GM19193 (cell line): ENCODE results near the gene S1PR1.

Experiments used
- POLR2A ChIP-seq: IDR thresholded peaks from 4 replicates; pipeline ENCODE4 v1.6.1; 2011; ENCODE audit not compliant: insufficient read depth, insufficient read length; ENCODE audit errors: extremely low read depth

The S1PR1 gene

GRCh38 chr1:101239095-101240040, 2.5 kb downstream of the S1PR1 start:
- peak; percentile 14 for TF ChIP-seq POLR2A

GRCh38 chr1:101240041-101240430, 3.2 kb downstream of the S1PR1 start:
- TF ChIP-seq POLR2A = peak; percentile 15

DNA sequence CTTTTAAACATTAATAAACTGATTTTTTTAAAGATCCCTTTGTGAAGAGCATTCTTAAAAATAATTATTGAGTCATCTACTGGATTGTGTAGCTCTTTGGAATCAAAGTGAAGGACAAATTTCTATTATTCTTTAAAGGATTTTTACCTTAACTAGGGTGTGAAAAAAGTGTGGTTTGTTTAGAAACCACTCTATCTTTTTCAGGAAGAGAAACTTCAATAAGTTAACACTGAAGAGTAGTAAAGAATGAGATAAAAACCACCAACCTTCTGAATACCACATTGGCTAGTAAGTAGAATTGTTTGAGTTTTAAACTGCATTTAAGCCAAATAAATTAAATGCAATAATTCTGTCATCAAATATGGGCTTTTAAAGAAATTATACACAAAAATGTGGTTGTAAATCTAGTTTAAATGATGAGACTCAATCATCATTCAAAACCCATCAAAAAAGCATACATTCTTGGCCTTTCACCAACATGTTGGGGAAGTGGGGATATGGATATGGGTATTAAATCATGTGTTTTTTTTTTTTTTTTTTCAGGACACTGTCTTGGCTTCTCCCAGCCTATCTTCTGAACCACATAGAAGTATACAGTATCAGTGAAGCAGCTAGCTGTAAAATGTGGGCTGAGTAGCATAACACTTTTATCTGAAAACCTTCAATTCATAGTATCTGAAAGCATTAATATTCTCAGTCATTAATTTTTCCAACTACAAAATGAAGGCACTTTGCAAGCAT, 4.8 kb downstream of the S1PR1 start:
- no peak for TF ChIP-seq POLR2A

DNA sequence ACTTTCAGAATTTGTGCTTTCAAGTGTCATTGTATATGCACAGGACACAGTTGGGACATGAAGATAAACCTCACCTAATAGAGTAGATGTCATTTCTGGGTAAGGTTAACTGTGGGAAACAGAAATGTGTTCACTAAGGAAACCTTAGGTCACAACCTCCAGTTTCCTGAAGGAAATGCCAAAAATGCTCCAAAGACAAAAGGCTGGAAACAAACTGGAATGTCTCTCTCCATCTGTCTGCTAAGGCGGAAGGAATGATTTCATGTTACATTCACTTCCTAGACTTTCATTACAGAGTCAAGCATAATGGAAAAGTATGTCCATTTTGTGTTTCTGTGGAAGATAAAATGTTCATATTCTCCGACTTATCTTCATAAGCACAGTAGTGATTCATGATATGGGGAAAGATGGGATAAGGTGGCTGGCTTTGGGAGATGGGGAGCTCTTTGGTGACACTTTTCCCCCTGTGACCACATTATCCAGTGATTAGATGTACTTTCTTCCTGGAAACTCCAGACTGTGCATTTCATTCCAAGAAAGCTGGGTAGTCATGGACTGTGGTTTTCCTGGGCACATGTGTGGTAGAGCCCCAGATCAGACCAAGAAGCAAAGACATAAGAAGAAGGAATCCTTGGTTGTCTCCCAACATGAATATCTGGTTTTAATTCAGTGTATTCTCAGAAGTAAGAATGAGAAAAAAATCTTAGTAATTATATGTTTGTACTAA, 5.7 kb downstream of the S1PR1 start:
- no peak for TF ChIP-seq POLR2A

- no peak for TF ChIP-seq POLR2A
These were observed 6.9 kb downstream of the S1PR1 start for GRCh38 chr1:101243751-101244150.

DNA sequence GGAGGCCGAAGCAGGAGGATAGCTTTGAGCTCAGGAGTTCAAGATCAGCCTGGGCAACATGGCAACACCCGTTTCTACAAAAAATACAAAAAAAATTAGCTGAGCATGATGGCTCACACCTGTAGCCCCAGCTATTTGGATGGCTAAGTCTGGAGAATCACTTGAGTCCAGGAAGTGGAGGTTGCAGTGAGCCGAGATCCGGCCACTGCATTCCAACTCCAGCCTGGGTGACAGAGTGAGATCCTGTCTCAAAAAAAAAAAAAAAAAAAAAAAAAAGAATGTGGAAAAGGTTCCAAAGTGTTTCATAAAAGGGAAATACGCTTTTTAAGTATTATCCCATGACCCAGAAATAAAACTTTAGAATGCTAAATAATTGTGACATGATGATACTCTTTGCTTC, 8.0 kb downstream of the S1PR1 start:
- no peak for TF ChIP-seq POLR2A

GRCh38 chr1:101245246-101245927, 8.6 kb downstream of the S1PR1 start:
- no peak for TF ChIP-seq POLR2A

- no peak for TF ChIP-seq POLR2A
These were observed 10.8 kb downstream of the S1PR1 start for GRCh38 chr1:101247404-101248287.

- no peak for TF ChIP-seq POLR2A
These were observed 13.4 kb downstream of the S1PR1 start for GRCh38 chr1:101250222-101250621.

- TF ChIP-seq POLR2A = no peak
These were observed 13.9 kb downstream of the S1PR1 start for GRCh38 chr1:101250656-101251272.

DNA sequence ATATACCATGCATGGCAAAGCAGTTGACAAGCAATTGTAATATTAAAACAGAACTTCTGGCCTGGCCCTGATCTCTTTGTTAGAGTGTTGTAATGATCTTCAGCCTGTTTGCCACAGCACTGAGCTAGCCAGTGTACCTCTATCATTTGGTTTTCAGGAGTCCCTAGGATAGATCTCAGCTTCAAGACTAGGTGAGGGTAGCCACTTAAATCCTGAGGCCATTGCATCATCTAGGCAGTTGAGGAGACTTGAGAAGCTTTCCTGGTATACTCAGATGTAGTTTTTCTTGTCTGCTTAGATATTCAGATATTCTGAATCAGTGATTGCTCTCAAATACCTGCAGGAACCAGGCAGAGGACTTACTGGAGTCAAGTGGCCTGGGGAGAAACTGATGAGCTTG, 14.7 kb downstream of the S1PR1 start:
- TF ChIP-seq POLR2A = no peak

- TF ChIP-seq POLR2A = no peak
These were observed 17.3 kb downstream of the S1PR1 start for GRCh38 chr1:101253976-101254674.
